Left ventricle myocardium superior (tissue), 1 donor: ENCODE data around the gene N4BP2L1. TPM values are rescaled to one million over a fixed set of nuclear protein-coding genes. Genes with fewer than 3 reads are reported as not detected.

Source experiments
- total RNA-seq: library from RNA; stranded (reverse); fragmentation: NEBNext Ultra II Directional; extraction: Animal tissue kit (Norgen Biotek cat#: 25700); gene quantifications from one replicate; pipeline ENCODE4 v1.2.1, GENCODE V29; 2021
- donor health status: DM: no; HTN: yes; CAD: no; lungs with severe emphysema.

Gene N4BP2L1
- total RNA-seq, 1 donor from 2014 or later, result 3.9 TPM

Other genes with a start within 250 kb of the N4BP2L1 start
- gene ZAR1L, start 112.8 kb downstream of the N4BP2L1 start, total RNA-seq, result not detected
- gene BRCA2, start 112.6 kb downstream of the N4BP2L1 start, total RNA-seq, result 0.64 TPM
- gene N4BP2L2, start 110.7 kb upstream of the N4BP2L1 start, total RNA-seq, result 123 TPM
- gene PDS5B, start 158.3 kb upstream of the N4BP2L1 start, total RNA-seq, result 26.1 TPM